Stimulated activated CD4-positive, alpha-beta T cell treated with anti-CD3 and anti-CD28 coated beads, TNF-alpha, amount 100 ng/mL, for 48 hours (primary cell): ENCODE measurements around the gene DNAJB11.
"Not testable (repeated sequence)": the region's sequence is repeated elsewhere in the genome, so short reads cannot be mapped to it uniquely, and the experiment has no call there.

Source experiments
- DNase-seq, 3 donors: peaks; one replicate each; pipeline ENCODE4 v3.0.0-alpha.2; 2020; ENCODE audit warnings: low read depth in 3 of 3

DNAJB11 gene

GRCh38 chr3:186618318-186618938 lies 47.9 kb downstream of the DNAJB11 start:
- DNase-seq: no peak

DNA sequence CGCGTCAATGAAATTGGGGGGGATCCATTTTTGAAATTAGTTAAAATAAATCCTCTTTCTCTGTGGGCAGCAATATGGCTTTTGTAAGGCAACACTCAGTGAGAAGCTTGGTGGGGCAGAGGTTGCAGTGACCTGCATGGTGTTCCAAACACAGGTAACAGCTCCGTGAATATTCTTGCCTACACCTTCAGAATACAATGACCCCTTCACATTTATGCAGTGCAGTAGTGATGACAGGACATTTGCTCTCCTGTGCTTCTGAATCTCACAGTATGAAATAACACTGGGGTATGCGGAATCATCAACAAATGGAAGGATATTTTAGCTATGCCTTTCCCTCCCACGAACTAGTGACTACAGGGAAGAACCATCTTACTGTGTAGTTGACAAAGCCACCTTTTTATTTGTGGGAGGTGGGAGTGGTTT lies 49.3 kb downstream of the DNAJB11 start:
- DNase-seq: no peak

- no peak for DNase-seq
Observed at GRCh38 chr3:186620213-186621092, 49.9 kb downstream of the DNAJB11 start.

- DNase-seq: no peak
Observed at GRCh38 chr3:186621894-186622650, 51.6 kb downstream of the DNAJB11 start.

- no peak for DNase-seq
Observed at GRCh38 chr3:186622651-186623310, 52.3 kb downstream of the DNAJB11 start.

DNA sequence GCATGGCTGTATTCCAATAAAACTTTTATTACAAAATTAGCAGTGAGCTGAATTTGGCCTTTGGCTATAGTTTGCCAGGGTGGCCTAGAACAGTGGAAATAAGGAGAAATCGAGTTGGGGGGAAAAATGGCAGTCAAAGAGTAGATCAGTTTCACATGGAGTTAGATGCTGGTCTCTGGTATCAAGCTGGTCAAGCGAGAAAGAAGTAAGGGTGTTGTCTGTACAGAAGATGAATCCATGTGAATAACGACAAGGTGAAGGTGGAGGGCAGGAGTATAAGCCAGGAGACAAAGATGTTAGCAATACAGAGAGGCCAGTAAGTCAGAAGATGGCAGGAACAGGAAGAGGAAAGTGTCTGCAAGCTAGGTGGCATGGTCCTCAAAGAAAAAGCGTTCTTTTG lies 54.1 kb downstream of the DNAJB11 start:
- no peak for DNase-seq

DNA sequence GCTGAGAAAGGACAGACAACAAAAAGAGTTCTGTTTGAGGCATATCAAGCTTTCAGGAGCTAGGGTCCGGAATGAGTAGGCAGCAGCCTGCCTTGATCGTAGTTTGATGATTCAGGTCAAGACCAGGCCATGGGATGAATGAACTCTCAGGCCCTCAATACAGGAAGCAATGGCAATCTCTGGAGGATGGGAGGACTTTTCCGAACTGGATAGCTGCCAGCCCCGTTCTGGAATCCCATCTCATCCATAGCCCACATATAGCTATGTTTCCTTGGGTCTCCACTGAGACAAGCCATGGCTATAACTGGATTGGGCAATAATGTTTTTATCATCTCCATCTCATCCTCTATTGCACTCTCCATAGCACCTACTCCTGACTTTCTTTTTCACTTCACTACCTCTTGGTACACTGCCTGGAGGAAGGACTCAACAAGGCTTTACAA lies 55.1 kb downstream of the DNAJB11 start:
- DNase-seq: no peak

GRCh38 chr3:186626254-186626847 lies 55.8 kb downstream of the DNAJB11 start:
- no peak for DNase-seq

DNA sequence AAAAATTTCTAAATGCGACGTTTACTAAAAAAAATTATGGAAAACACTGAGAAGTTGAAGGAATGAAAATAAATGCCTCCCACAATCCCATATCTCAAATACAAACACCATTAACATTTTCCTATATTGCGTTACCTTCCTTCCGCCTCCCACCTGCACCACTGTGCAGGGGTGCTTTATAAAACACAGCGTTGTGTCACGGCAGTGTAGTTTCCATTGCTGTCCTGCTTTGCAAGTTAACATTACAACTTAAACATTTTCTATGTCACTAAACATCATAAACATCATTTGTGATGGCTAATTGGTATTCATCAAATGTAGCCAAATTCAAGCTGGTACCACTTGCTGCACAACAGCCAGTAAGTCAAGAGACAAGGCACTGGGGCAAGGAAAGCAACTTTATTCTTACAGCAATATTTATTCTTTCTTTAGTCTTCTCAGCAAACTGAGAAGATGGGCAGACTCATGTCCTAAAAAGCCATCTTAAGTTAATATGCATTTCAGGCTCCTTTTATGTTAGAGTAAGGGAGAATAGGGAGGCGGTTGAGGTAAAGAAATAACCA lies 57.4 kb downstream of the DNAJB11 start:
- DNase-seq: no peak

- no peak for DNase-seq
Observed at GRCh38 chr3:186628756-186629155, 58.2 kb downstream of the DNAJB11 start.

DNA sequence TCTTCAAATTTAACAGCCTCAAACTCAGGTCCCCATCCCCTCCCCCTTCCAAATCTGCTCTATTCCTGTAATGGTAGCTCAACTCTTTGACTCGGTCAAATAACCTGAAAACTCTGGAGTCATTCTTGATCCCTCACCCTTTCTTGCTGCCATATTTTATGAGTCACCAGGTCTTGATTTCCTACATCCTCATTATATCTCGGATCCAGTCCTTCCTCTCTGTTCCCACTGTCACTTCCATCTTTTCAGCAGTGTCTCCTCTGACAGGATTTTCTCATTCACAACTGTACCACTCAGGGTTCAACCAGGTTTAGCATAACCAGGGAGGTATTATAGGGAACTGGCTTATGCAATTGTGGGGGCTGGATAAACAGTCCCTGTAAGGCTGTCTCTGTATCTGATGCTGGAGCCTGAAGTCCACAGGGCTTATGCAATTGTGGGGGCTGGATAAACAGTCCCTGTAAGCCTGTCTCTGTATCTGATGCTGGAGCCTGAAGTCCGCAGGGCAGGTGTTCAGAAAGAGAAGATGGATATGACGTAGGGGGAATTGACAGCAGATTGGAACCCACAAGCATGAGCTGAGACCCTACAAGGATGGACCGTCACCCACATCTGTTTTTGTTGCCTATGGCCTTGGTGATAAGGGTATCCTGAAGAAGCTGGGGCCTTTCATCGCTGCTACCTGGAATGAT lies 60.6 kb downstream of the DNAJB11 start:
- no peak for DNase-seq

DNA sequence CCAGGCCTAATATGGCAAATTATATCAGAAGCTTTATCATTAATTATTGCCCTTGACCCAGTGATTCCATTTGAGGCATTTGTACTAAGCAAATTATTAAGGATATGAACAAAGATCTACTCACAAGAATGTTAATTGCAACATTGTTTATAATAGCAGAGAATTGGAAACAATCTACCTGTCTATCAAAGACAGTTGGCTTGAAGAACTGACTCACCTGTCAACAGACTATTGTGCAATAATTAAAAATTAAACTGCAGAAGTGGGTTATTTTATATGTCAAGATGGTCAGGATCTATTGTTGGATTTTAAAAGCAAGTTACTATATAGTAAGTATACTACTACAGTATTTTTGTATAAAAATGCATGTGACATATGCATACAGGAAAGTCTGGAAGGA lies 63.0 kb downstream of the DNAJB11 start:
- DNase-seq: no peak

DNA sequence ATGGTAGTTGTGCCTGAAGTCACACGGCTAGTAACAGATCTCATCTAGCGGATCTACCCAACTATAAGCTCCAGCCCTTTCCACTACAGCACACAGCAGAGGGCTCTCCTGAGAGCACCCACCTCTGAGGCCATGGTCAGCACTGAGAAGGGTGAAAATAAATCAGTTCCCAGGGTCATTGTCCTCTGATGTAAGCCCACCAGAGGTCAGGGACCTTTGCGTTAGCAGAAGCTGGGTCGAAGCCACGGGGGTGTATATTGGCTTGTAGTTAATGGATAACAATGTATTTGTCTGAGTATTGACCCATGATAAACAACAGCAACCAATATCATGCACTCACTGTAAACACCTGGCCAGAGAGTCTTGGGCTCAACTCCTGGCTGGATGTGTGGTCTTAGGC lies 63.7 kb downstream of the DNAJB11 start:
- DNase-seq: not testable (repeated sequence)
